Kidney (tissue), 14 donors: ENCODE results near the gene C11orf42. TPM values are rescaled to one million over a fixed set of nuclear protein-coding genes. Genes with fewer than 3 reads are reported as not detected.

ENCODE experiments used
- DNase-seq, 5 donors: peaks; one replicate each; pipeline ENCODE4 v3.0.0-alpha.2; 2013 to 2020
- FAIRE-seq: peaks from 2 replicates; lab custom pipeline; 2012; peaks lifted over from hg19 to GRCh38; lab: Jason Lieb, UNC
- H3K27ac ChIP-seq, 2 donors: one replicate each; pipeline ENCODE4 v1.7.0; 2013; ENCODE audit warnings: low read depth in 2 of 2, low read length in 2 of 2, inconsistent platforms in 1 of 2
- H3K27me3 ChIP-seq: one replicate; pipeline ENCODE4 v1.7.1; 2013; ENCODE audit warnings: low read length, inconsistent platforms; ENCODE audit not compliant: control insufficient read depth, insufficient read depth
- H3K36me3 ChIP-seq, 3 donors: one replicate each; pipeline versions ENCODE4 v1.7.0 to v1.7.1; 2013; ENCODE audit warnings: low read length in 3 of 3, control low read depth in 1 of 3, inconsistent platforms in 1 of 3; ENCODE audit not compliant: insufficient read depth in 3 of 3, control insufficient read depth in 2 of 3
- H3K4me1 ChIP-seq, 3 donors: one replicate each; pipeline versions ENCODE4 v1.7.0 to v1.7.1; 2013; ENCODE audit warnings: low read length in 3 of 3, inconsistent platforms in 1 of 3, low read depth in 1 of 3; ENCODE audit not compliant: control insufficient read depth in 2 of 3, insufficient read depth in 2 of 3
- H3K4me3 ChIP-seq, 3 donors: one replicate each; pipeline versions ENCODE4 v1.7.0 to v1.8.1; 2013; ENCODE audit warnings: low read length in 3 of 3, control low read depth in 1 of 3, inconsistent platforms in 1 of 3
- H3K9ac ChIP-seq, 3 donors: one replicate each; pipeline versions ENCODE4 v1.7.0 to v1.7.1; 2013; ENCODE audit warnings: low read length in 3 of 3, control low read depth in 1 of 3, inconsistent platforms in 1 of 3
- H3K9me3 ChIP-seq, 3 donors: one replicate each; pipeline versions ENCODE4 v1.7.0 to v1.7.1; 2013; ENCODE audit warnings: low read length in 3 of 3, control low read depth in 1 of 3, inconsistent platforms in 1 of 3; ENCODE audit not compliant: control insufficient read depth in 2 of 3, insufficient read depth in 1 of 3
- CTCF ChIP-seq: IDR thresholded peaks from 3 replicates; pipeline ENCODE4 v1.5.1; 2012; ENCODE audit warnings: mild to moderate bottlenecking, moderate library complexity, borderline replicate concordance; ENCODE audit not compliant: insufficient read depth; ENCODE audit errors: extremely low read depth
- intact Hi-C: fragments of 100-400 bp; cut with DNase I; formaldehyde crosslinking; loops from one replicate; pipeline ENCODE4 v1.11.1; 2022
- polyA plus RNA-seq: library from polyadenylated mRNA; stranded (reverse); fragments of 350-450 nt; fragmentation: Illumina TruSeq; extraction: RNeasy Lipid Tissue Mini Kit (QIAGEN cat#74804); gene quantifications from one replicate; pipeline ENCODE4 v1.2.3, GENCODE V29; 2014; ENCODE audit warnings: low read depth, low replicate concordance; ENCODE audit not compliant: insufficient read depth
- total RNA-seq: library from RNA; stranded (reverse); fragmentation: NEBNext Ultra II Directional; extraction: Animal tissue kit (Norgen Biotek cat#: 25700); gene quantifications from one replicate; pipeline ENCODE4 v1.2.1, GENCODE V29; 2021
- donor health status: control.
- donor health status: control.
- donor health status: control.
- donor health status: control.
- donor health status: control.
- donor health status: DM: yes; HTN: yes; CAD: no.
- donor health status: Normal renal cell carcinoma (clear cell type).

C11orf42 gene
- total and polyA plus RNA-seq, 2 donors from 2014 or later = not detected

- no peak for TF ChIP-seq CTCF
- intact Hi-C loops = no loop called here
Measured at GRCh38 chr11:6237761-6238302, 32.5 kb downstream of the C11orf42 start.

GRCh38 chr11:6238902-6239301 is 33.5 kb downstream of the C11orf42 start, which contains the start of gene CNGA4:
TSS of gene CNGA4 (plus strand) at chr11:6239089. CDS start at chr11:6239207, 118 bp downstream.
- FAIRE-seq = no peak
- no peak for DNase-seq
- peaks cover 0 to 2% (median 0%) of the 10 kb centered on the region in 3 donors for H3K4me1 ChIP-seq
- H3K9ac ChIP-seq = no peak within 1 kb of the TSS
- no peak within 1 kb of the TSS for H3K4me3 ChIP-seq
- no peak for TF ChIP-seq CTCF
- no peaks in the 10 kb centered on the region for H3K36me3 ChIP-seq
- intact Hi-C loops = no loop called here
- no peaks in the 10 kb centered on the region for H3K9me3 ChIP-seq
- H3K27ac ChIP-seq = no peak within 1 kb of the TSS
- no peaks in the 10 kb centered on the region for H3K27me3 ChIP-seq

More at GRCh38 chr11:6237761-6238302, 32.5 kb downstream of the C11orf42 start:
- H3K4me1 ChIP-seq = peaks cover 0 to 7% (median 0%) of the 10 kb centered on the region in 3 donors
- no peaks in the 10 kb centered on the region for H3K9me3 ChIP-seq
- H3K9ac ChIP-seq = no peak overlapping the region
- H3K36me3 ChIP-seq = no peaks in the 10 kb centered on the region
- no peak overlapping the region for H3K27ac ChIP-seq
- no peak overlapping the region for H3K4me3 ChIP-seq
- DNase-seq (no peak), FAIRE-seq (no peak)
- H3K27me3 ChIP-seq = no peaks in the 10 kb centered on the region

GRCh38 chr11:6240139-6240538 is 34.8 kb downstream of the C11orf42 start:
- no peaks in the 10 kb centered on the region for H3K36me3 ChIP-seq
- intact Hi-C loops = no loop called here
- no peaks in the 10 kb centered on the region for H3K27me3 ChIP-seq
- no peaks in the 10 kb centered on the region for H3K4me1 ChIP-seq
- DNase-seq = no peak
- H3K9me3 ChIP-seq = no peaks in the 10 kb centered on the region
- TF ChIP-seq CTCF = no peak
- FAIRE-seq = no peak
- no peak overlapping the region for H3K9ac ChIP-seq
- no peak overlapping the region for H3K27ac ChIP-seq
- no peak overlapping the region for H3K4me3 ChIP-seq

GRCh38 chr11:6240781-6241180 is 35.4 kb downstream of the C11orf42 start:
- H3K9ac ChIP-seq = no peak overlapping the region
- intact Hi-C loops = no loop called here
- DNase-seq = no peak
- H3K4me1 ChIP-seq = no peaks in the 10 kb centered on the region
- H3K27me3 ChIP-seq = no peaks in the 10 kb centered on the region
- H3K9me3 ChIP-seq = no peaks in the 10 kb centered on the region
- TF ChIP-seq CTCF = no peak
- H3K36me3 ChIP-seq = no peaks in the 10 kb centered on the region
- no peak overlapping the region for H3K27ac ChIP-seq
- H3K4me3 ChIP-seq = no peak overlapping the region
- no peak for FAIRE-seq
